Putamen (tissue), 1 donor: ENCODE measurements around the gene ECI1.

Experiments
- DNase-seq: peaks from one replicate; pipeline ENCODE4 v3.0.0-alpha.2; 2016; ENCODE audit warnings: low spot score

Gene ECI1

GRCh38 chr16:2195322-2196161 is 55.8 kb downstream of the ECI1 start:
- no peak for DNase-seq

GRCh38 chr16:2194852-2195321 is 56.5 kb downstream of the ECI1 start:
- DNase-seq, result no peak

- DNase-seq, result no peak
These were observed 57.1 kb downstream of the ECI1 start for GRCh38 chr16:2194166-2194834.

GRCh38 chr16:2191446-2191706 is 60.0 kb downstream of the ECI1 start:
- no peak for DNase-seq

GRCh38 chr16:2190659-2191445 is 60.5 kb downstream of the ECI1 start:
- no peak for DNase-seq

GRCh38 chr16:2190002-2190658 is 61.3 kb downstream of the ECI1 start:
- DNase-seq, result no peak
